Measurements from ENCODE around the gene SMPDL3A.
"Not testable (repeated sequence)": the region's sequence is repeated elsewhere in the genome, so short reads cannot be mapped to it uniquely, and the experiment has no call there.

SMPDL3A gene, protein sequence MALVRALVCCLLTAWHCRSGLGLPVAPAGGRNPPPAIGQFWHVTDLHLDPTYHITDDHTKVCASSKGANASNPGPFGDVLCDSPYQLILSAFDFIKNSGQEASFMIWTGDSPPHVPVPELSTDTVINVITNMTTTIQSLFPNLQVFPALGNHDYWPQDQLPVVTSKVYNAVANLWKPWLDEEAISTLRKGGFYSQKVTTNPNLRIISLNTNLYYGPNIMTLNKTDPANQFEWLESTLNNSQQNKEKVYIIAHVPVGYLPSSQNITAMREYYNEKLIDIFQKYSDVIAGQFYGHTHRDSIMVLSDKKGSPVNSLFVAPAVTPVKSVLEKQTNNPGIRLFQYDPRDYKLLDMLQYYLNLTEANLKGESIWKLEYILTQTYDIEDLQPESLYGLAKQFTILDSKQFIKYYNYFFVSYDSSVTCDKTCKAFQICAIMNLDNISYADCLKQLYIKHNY

DNA sequence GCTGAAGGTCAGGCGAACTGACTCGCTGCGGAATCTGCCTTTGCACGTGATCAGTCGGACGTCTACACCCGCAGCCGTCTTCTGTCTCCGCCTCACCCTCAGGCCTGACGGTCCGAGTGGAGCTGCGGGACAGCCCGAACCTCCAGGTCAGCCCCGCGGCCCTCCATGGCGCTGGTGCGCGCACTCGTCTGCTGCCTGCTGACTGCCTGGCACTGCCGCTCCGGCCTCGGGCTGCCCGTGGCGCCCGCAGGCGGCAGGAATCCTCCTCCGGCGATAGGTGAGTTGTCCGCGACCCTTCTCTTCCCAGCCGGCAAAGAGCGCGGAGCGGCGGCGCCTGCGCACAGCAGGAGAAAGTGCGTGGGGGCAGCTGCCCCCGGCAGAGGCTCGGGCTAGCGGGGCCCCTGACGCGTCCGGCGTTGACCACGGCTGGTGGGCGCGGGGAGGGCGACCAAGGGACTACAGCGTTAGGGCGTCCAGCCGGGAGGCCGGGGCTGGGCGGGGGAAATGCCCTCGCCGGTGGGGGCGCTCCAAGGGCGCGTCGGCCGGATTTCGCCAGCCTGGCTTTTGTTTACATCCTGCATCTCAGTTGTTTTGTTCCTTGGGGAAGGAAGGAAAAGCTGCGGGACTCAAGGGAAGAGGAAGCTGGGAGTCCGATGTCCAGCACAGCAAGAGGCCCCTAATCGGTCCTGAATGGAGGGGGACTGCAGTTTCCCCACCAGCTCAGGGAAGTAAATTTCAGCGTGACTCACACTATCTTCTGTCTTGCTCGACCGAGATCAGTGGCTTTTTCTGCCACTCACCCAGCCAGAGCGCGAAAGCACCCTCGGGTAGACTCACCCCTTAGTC is at the start of gene SMPDL3A:
Gene SMPDL3A (plus strand): TSS at position 77 of the 846 bp plus-strand sequence. CDS start 89 bp downstream, at position 166.
- peak; percentile 66 for DNase-seq

DNA sequence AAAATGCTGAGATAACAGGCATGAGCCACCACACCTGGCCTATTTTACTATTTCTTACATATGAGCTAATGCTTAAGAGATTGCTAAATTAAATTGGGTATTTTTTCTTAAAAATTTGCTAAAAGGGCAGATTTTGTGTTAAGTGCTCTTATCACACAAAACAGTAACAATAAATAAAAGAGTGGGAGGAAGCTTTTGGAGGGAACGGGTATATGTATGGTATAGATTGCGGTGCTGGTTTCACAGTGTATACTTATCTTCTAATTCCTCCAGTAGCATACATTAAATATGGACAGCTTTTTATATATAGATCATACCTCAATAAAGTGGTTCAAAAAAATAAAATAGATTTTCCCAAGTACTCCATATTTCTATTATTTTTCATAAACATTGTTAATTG is 49.0 kb upstream of the SMPDL3A start:
- DNase-seq = no peak

DNA sequence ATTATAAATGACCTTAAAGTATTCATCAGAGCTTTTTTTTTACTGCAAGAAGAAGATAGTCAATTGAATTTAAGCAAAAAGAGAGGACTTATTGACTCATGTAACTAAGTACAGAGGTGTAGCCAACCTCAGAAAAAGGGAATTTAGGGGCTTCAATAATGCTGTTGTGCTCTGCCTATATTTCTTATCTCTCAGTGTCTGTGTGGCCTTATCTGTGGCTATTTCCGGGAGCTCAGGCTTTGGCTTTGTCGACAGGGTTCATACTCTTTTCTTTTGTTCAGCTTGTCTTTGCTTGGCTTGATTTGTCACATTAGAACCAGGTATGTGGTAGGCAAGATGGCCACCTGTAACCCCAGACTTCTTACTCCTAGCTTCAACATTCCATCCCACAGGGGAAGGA is 48.1 kb upstream of the SMPDL3A start:
- DNase-seq = no peak

DNA sequence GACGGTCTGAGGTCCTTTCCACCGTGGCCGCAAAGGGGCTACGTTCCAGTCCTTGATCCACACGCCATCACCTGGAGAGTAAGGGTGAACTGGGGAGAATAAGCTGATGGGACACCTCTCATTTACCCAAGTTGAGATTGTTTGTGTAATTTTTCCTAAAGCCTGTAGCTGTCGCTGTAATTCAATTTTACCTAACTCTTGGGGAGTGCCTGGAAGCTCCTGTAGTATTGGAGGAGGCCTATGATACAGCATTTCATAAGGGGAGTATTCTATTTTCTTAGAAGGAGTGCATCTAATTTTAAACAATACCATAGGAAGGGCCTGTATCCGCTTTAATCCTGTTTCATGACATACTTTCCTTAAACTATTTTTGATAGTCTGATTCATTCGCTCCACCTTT is 44.8 kb upstream of the SMPDL3A start:
- DNase-seq = not testable (repeated sequence)

DNA sequence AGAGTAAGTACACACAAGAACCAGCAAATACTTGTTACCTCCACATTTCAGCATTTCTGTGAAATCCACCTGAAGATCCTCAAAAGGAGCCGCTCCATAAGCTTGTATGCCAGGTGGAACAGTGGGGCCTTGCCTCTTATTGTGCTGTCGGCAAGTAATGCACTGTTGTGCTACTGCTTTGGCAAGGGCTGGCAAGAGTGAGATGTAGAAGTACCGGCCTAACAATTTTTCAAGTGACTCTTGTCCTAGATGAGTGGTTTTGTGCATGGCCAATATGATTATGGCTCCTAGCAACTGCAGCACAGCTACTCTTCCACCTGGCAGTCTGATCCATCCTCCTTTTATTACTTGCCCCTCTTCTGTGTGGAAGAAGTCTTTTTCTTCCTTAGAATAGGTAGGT is 44.2 kb upstream of the SMPDL3A start:
- not testable (repeated sequence) for DNase-seq

DNA sequence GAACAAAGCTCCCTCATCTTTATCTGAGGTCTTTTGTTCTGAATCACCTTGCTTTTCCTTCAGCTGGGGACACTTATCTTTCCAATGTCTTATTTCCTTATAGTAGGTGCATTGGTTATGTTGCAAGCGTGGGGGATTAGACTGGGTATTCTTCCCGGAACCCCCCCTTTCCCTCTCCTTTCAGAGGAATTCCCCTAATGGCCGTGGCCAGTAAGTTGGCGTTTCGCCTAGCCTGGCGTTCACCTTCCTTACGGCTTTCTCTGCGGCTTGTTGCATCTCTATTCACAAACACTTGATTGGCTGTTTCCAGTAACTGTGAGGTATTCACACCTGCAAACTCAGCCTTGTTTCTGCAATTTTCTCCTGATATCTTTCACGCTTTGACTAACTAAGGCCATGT is 42.4 kb upstream of the SMPDL3A start:
- no peak for DNase-seq

DNA sequence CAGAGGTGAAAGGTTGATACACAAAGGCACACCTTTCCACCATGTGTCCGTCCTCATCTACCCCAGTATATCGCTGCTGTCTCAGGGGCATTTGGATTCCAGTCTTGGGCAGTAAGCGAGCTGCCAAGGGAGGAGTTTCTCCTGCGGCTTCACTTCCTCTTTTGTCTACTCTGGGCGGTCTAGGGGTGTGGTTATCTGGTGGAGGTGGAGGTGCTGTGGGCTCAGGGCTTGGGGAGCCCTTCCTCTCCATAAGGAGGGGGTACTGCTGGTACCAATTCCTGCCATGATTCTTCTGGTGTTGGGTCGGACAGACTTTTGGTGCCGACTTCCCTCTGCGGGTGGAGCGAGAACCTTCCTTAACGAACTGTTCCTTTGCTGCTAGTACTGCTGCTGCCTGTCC is 41.5 kb upstream of the SMPDL3A start:
- no peak for DNase-seq

DNA sequence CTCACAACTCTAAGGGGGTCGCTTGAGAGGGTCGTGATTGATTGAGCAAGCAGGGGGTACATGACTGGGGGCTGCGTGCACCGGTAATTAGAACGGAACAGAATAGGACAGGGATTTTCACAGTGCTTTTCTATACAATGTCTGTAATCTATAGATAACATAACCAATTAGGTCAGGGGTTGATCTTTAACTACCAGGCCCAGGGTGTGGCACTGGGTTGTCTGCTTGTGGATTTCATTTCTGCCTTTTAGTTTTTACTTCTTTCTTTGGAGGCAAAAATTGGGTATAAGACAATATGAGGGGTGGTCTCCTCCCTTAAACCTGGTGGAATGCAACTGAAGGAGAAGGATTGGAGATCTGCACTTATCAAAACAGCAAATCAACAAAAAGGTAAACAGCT is 40.1 kb upstream of the SMPDL3A start:
- DNase-seq = not testable (repeated sequence)

DNA sequence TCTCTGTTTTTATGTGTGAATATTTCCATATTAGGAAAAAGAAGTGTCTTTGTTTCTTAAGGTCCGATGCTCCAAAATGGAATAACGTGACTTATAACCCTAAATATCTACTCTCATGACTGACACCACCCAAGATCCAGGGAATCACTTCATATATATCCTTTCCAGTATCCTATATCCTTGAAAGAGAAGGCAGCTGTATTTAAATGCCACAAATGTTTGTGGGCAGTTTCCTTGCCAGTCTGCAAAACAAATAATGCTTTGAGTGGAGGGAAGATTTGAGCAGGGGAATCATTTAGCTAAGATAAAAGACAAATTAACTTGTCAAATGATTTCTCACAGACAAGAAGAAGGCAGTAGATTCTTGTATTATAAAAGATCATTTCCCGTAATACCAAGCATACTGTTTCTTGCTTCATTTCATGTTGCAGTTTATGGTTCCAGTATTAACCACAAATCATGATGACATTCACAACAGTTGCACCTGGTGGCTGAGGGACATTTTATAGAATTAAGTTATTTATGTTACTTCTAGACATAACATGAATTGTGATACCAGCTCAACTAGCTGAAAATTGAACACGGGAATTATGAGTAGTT is 39.5 kb upstream of the SMPDL3A start:
- no peak for DNase-seq

DNA sequence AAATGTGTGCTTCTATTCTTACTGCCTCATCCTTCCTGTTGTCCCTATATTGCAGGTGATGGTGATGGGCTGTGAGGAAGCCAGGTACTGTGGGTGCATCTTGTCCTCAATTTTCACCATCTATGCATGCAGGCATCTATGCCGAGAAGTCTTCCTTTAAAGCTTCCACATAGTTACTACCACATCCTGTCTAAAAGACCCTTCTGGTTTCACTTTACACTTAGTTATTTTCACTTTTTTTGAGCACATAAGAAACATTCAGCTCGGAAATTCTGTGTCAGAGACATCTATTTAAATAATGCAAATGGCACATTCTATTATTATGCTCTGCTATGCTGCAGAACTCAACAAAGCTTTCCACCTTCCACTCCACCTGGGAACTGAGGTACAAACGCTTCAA is 37.7 kb upstream of the SMPDL3A start:
- DNase-seq = no peak

DNA sequence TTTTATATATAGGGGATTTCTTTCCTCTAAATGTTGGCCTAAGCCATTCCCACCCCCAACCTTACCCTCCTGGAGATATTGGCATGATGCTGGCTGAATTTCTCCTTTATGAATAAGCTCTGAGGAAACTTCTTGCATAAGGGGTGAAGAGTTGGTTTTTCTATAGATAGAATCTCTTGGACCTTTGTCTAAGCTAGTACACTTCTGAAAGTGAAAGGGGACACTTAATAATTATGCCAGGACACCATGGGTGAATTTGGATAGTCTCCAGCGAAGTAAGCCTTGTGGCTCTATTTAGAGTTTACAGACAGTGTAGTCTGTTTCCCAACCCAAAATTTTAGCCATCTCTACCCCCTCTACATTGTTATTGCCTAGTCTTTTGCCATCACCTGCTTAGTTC is 36.6 kb upstream of the SMPDL3A start:
- no peak for DNase-seq

DNA sequence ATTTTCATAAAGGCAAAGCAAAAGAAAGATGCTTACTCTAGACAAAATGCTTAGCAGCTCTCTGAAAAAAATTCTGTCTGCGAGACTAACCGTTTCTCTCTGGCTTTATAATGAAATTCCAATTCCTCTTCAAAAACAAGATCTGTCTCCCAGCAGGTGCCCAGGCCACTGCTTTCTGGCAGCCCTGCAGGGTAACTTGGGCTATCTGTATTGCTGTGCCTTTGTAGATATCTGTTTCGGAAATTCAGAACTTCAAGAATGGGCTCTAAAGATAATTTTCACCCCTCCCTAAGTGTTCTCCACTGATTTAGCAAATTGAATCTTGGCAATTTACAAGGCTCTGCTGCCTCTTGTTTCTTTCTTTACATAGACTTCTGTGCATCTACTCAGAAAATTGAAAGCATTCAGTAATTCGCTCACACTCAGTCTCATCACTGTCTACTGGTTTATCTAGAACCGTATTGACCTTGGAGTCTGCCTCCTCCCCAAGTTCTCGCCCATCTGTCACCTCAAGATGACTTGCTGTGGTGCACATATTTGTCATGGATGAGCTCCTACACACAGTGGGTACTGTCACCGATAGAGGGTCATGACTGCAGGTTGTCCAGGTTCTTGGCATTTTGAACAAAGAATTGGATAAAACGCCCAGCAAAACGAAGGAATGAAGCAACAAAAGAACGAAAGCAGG is 35.9 kb upstream of the SMPDL3A start:
- DNase-seq = no peak

DNA sequence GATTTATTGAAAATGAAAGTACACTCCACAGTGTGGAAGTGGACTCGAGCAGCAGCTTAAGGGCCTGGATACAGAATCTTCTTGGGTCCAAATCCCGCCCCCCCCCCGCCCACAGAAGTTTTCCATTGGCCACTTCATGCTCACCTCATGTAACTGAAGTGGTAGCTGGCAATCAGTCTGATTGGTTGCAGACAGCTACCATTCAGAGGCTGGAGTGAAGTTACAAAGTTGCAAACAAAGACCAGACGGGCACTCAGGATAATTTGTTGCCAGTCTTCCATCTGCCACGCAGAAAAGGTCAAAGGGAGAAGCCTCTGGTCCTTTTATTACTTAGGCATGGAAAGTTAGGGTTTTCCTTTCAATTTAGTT is 35.4 kb upstream of the SMPDL3A start:
- no peak for DNase-seq

DNA sequence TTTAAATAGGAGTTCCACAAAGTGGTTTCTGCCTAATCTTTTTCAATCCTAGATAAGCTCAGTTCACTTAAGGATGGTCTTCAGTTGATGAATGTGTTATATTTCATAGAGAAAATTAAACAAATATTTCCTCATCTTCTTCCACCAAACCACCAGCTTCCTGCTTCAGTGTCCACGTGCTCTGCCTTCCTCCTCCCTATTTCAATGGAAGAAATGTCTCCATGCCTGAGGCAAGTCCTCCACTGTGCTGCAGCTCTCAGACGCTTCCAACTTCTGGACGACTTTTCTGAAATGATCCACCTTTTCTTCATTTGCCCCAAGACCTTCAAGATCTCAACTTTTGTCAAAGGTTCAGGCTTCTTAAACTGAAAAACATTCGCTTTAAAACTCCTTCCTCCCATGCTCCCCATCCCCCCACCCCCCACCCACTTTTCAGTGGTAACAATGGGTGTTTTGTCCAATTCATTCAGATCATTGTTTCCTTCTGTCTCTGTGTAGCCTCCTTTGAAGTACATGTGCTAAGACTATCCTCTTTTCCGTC is 34.8 kb upstream of the SMPDL3A start:
- no peak for DNase-seq

DNA sequence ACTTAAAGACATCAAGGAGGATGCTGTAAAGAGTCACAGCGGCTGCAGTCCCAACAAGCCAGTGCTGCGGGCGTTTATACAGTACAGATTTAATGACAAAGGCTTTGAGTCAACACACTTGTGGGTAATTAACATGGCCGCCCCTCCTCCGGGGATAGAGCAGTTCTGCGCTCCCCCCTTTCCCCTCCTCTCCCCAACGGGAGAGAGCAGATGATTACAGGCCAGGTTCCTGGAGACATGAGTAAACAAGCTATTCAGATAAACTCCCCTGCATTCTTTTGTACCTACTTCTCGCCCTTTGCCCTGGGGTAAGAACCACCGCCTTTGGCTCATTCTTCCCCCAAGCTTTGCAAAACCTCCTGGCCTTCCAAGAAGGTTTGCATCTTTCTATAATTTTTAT is 33.2 kb upstream of the SMPDL3A start:
- no peak for DNase-seq

DNA sequence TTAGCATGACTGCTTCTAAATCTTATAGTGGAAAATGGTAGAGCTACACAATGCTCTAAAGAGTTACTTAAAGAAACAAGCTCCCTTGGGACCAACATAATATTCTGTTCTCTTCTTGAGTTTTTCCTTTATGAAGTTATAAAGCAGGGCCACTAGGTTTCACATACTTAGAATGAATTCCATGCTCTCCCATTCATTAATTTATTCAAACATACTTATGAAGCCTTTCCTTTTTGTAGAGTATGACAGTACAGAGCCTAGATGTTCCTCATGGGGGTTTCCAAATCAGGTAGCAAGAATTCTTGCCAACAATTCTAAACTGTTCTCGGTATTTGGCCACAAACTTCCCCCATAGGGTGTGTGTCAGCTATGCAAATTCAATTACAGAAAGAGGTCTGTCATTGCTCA is 30.1 kb upstream of the SMPDL3A start:
- no peak for DNase-seq

DNA sequence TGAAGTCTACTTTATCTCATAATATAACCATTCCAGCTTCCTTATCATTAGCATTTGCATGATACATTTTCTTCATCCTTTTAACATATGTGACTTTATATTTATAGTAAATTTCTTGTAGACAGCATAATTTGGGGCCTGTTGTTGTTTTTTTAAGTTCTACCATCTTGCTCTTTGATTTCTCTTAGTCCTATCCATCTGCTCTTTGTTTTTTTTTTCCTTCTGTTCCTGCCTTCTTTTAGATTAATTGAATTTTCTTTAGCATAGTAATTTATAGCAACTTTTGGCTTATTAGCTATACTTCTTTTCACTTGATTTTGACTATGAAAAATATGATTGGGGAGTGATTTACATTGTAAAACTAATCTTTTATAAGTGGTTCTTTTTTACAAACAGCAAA is 28.7 kb upstream of the SMPDL3A start:
- DNase-seq = no peak

DNA sequence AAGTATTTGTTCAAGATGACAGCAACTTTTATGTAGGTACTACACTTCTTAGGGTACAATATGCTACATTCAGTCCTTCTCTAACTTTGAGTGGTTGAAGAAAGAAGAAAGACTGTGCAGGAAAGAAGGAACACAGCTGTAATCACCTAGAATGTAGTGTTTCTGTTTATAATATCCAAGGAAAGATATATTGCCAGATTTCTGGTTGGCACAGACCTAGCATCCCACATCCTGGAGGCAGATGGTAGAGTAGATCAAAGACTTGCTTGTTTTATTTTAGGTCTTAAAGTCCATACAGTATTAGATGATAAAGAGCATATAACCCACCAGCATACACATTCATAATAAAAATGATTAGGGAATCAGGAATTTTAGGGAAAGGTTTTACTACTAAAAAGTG is 22.8 kb upstream of the SMPDL3A start:
- DNase-seq = no peak

DNA sequence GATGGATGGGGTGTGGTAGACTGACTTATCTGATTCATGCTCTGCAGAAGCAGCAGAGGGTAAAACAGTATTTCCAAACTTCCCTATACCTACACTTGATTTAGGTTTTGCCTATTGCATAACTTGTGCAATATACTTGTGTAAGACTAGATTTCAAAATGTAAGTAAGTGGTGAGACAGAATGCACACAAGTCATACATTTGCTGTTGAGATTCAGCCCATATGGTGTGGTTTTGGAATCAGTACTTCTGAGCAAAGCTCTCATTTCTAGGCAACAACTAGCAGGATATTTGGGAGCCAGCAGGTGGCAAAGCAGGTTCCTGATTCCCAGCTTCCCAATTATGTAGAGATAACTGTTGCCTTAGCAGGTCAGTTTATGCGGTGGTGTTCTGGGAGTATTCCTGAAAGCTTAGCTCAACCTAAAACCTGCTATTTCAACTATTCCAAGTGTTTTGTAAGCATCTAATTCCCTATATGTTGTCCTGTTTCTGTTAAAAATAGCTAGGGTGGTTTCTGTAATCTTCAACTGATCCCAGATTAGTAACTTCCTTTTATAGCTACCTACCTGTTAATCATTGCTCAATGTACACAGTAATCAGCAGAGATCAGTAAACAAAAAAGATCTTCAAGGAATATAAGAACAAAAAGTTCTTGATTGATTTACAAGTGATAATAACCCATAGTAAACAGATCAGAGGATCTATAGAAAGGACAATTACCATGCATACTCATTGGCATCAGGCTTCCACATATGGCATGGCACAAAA is 18.0 kb upstream of the SMPDL3A start:
- DNase-seq = no peak

DNA sequence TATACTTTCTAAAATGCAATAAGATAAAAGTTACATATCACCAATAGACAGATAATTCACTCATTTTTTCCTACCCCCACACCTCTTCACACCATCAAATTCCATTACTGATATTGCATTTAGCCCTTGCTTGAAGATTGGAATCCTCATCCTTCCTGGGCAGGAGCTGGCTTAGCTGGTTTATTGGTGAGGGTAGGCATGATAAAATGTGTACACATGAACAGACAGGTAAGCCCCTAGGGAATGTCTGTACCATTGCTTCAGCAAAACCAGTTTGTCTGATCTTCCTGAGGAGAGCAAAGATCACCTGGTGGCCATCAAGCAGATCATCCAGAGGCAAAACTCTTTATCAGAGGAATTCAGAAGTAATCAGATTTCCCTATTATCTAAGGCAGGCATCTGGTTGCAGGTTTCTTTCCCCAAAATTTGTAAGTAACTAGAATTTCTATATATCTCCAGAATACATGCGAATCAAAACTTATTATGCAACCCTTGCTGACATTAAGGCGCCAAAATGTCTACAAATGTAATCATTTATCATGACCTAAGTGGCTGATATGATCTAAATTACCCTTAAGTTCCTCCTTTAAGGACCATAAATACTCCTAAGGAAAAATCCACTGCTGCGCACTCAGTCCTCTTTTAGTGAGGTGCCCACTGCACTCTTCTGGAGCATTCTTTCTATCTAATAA is 16.2 kb upstream of the SMPDL3A start:
- no peak for DNase-seq

DNA sequence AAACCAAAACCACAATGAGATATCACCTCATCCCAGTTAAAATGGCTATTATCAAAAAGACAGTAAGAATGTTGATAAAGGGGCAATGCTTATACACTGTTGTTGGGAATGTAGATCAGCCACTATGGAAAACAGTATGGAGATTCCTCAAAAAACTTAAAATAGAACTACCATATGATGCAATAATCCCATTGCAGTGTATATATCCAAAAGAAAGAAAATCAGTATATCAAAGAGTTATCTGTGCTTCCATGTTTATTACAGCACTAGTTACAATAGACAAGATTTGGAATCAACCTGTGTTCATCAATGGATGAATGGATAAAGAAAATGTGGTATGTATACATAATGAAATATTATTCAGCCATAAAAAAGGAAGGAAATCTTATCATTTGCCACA is 13.1 kb upstream of the SMPDL3A start:
- DNase-seq = no peak

Data from activated CD8-positive, alpha-beta memory T cell treated with anti-CD3 and anti-CD28 coated beads for 24 hours (primary cell).